Epithelial cell of proximal tubule (primary cell): ENCODE data around the gene PDE2A. TPM values are rescaled to one million over a fixed set of nuclear protein-coding genes. Genes with fewer than 3 reads are reported as not detected.

Experiments
- DNase-seq: peaks from one replicate; pipeline ENCODE4 v3.0.0-alpha.2; 2011; ENCODE audit warnings: low read depth
- H3K4me3 ChIP-seq: 2 replicates; pipeline ENCODE4 v1.5.1; 2011; ENCODE audit warnings: low read depth, mild to moderate bottlenecking, low read length
- CTCF ChIP-seq: conservative IDR thresholded peaks from 2 replicates; pipeline ENCODE4 v1.5.1; 2012; ENCODE audit warnings: low read depth, mild to moderate bottlenecking, low read length
- total RNA-seq: library from RNA; depleted of rRNA; stranded (reverse); fragments of >200 nt; gene quantifications from 2 replicates; pipeline ENCODE4 v1.2.3, GENCODE V29; 2015

PDE2A gene
- total RNA-seq, 1 donor from 2014 or later = 0.69 TPM

GRCh38 chr11:72618803-72619202 lies 55.4 kb downstream of the PDE2A start:
- no peak overlapping the region for H3K4me3 ChIP-seq
- DNase-seq = no peak
- no peak for TF ChIP-seq CTCF

- TF ChIP-seq CTCF = no peak
- DNase-seq = no peak
- no peak overlapping the region for H3K4me3 ChIP-seq
These were observed 57.0 kb downstream of the PDE2A start for GRCh38 chr11:72617080-72617762.

- no peak overlapping the region for H3K4me3 ChIP-seq
- no peak for DNase-seq
- no peak for TF ChIP-seq CTCF
These were observed 57.6 kb downstream of the PDE2A start for GRCh38 chr11:72616655-72617054.

GRCh38 chr11:72615329-72615728 lies 58.9 kb downstream of the PDE2A start:
- TF ChIP-seq CTCF = no peak
- no peak for DNase-seq
- H3K4me3 ChIP-seq = no peak overlapping the region

GRCh38 chr11:72614381-72614780 lies 59.8 kb downstream of the PDE2A start:
- DNase-seq = no peak
- TF ChIP-seq CTCF = no peak
- H3K4me3 ChIP-seq = no peak overlapping the region

GRCh38 chr11:72613977-72614376 lies 60.2 kb downstream of the PDE2A start:
- no peak for DNase-seq
- TF ChIP-seq CTCF = no peak
- no peak overlapping the region for H3K4me3 ChIP-seq

- TF ChIP-seq CTCF = no peak
- DNase-seq = no peak
- H3K4me3 ChIP-seq = no peak overlapping the region
These were observed 60.8 kb downstream of the PDE2A start for GRCh38 chr11:72613450-72613849.
